ENCODE results near the gene MED17. TPM values are rescaled to one million over a fixed set of nuclear protein-coding genes. Genes with fewer than 3 reads are reported as not detected.

Gene MED17
- total and polyA plus RNA-seq, 10 of the 15 experiments (the other 5 are each of a cell fraction or from before 2014, with no cell fraction given) = 7.3 to 38.7 (median 28.3) TPM

DNA sequence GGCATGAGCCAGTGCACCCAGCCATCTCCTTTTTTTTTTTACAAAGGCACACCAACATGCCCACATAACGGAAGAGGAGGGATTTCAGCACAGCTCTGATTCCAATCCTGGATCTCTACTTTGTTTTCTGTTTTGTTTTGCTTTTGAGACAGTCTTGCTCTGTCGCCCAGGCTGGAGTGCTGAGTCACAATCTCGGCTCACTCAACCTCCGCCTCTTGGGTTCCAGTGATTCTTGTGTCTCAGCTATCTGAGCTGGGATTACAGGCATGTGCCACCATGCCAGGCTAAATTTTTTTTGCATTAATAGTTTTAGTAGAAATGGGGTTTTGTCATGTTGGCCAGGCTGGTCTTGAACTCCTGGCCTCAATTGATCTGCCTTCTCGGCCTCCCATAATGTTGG lies 38.3 kb downstream of the MED17 start:
- Histone ChIP-seq H3K27ac (ENCODE audit: control insufficient read depth, insufficient read depth) (no peak overlapping the region), H4K20me1 (ENCODE audit: control insufficient read depth, insufficient read depth) (no peaks in the 10 kb centered on the region), H3K9me3 (replicated peaks; ENCODE audit: control insufficient read depth, insufficient read depth, low read length) (no peaks in the 10 kb centered on the region), H3K4me3 (no peak overlapping the region), H3K27me3 (replicated peaks in 1 of 2; ENCODE audit: control insufficient read depth in 2 of 2, insufficient read depth in 2 of 2, low read length in 1 of 2) (no peaks in the 10 kb centered on the region), H3K36me3 (ENCODE audit: control insufficient read depth in 2 of 2, insufficient read depth in 2 of 2, low read length in 1 of 2) (no peaks in the 10 kb centered on the region), H3K79me2 (ENCODE audit: control insufficient read depth, insufficient read depth, low read length) (no peaks in the 10 kb centered on the region), H3K4me2 (ENCODE audit: control insufficient read depth, insufficient read depth) (no peak overlapping the region), H3K4me1 (ENCODE audit: control insufficient read depth, insufficient read depth, low read length) (no peaks in the 10 kb centered on the region), H2AFZ (ENCODE audit: control insufficient read depth, low read depth, low read length) (no peak overlapping the region), H3K9ac (ENCODE audit: control insufficient read depth, insufficient read depth, low read length) (no peak overlapping the region)
- BruUV-seq (replicated peaks) = no TSS peak
- ChIA-PET RAD21 (ENCODE audit: unreplicated experiment) (no interaction called here), CTCF (interaction anchor here (0.6 kb wide), 1 partner anchor 28 kb away, joined by 3 read pairs; no protein-coding TSS in a partner anchor), SMC1A (ENCODE audit: uncharacterized antibody, unreplicated experiment) (no interaction called here), POLR2A (no interaction called here)
- FAIRE-seq (no peak), DNase-seq (ENCODE audit: low read depth, low spot score) (no peak), ATAC-seq (no peak)
- in situ Hi-C loops (cut with MboI) (no loop called here), intact Hi-C loops (cut with micrococcal nuclease; ENCODE audit: unreplicated experiment) (no loop called here)
- 79% methylated on average over 5 of the region's 5 CpGs for WGBS (ENCODE audit: insufficient coverage, insufficient replicate concordance, low lambda C conversion rate, missing lambda C conversion rate)
- TF ChIP-seq NFYB (IDR thresholded peaks at IDR 0.05; ENCODE audit: insufficient read depth, low read depth, low read length) = no peak
- TF ChIP-seq RFX5 (IDR thresholded peaks at IDR 0.05; ENCODE audit: low read depth, low read length) = no peak
- TF ChIP-seq, protein P1, sequence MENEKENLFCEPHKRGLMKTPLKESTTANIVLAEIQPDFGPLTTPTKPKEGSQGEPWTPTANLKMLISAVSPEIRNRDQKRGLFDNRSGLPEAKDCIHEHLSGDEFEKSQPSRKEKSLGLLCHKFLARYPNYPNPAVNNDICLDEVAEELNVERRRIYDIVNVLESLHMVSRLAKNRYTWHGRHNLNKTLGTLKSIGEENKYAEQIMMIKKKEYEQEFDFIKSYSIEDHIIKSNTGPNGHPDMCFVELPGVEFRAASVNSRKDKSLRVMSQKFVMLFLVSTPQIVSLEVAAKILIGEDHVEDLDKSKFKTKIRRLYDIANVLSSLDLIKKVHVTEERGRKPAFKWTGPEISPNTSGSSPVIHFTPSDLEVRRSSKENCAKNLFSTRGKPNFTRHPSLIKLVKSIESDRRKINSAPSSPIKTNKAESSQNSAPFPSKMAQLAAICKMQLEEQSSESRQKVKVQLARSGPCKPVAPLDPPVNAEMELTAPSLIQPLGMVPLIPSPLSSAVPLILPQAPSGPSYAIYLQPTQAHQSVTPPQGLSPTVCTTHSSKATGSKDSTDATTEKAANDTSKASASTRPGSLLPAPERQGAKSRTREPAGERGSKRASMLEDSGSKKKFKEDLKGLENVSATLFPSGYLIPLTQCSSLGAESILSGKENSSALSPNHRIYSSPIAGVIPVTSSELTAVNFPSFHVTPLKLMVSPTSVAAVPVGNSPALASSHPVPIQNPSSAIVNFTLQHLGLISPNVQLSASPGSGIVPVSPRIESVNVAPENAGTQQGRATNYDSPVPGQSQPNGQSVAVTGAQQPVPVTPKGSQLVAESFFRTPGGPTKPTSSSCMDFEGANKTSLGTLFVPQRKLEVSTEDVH (IDR thresholded peaks at IDR 0.05; ENCODE audit: low read depth, partially characterized antibody) = no peak
- no peak for TF ChIP-seq ZNF384 (IDR thresholded peaks at IDR 0.05; ENCODE audit: borderline replicate concordance, low read depth, low read length)
- TF ChIP-seq RAD21 (IDR thresholded peaks at IDR 0.05; ENCODE audit: insufficient read depth, low read depth, low read length) = no peak
- TF ChIP-seq HCFC1 (IDR thresholded peaks at IDR 0.05; ENCODE audit: low read length) = no peak
- TF ChIP-seq ETV6 (conservative IDR thresholded peaks at IDR 0.05 in 1 of 2, IDR thresholded peaks at IDR 0.05 in 1 of 2; ENCODE audit: borderline replicate concordance in 1 of 2, low read depth in 1 of 2) = no peak
- no peak for TF ChIP-seq WRNIP1 (IDR thresholded peaks at IDR 0.05; ENCODE audit: borderline replicate concordance, low read depth, low read length)
- TF ChIP-seq SUZ12 (IDR thresholded peaks at IDR 0.05; ENCODE audit: unreplicated experiment) = no peak
- no peak for TF ChIP-seq JUND (IDR thresholded peaks at IDR 0.05; ENCODE audit: low read depth, low read length)
- TF ChIP-seq PML (IDR thresholded peaks at IDR 0.05; ENCODE audit: low read length) = no peak
- TF ChIP-seq MTA2 (IDR thresholded peaks at IDR 0.05; ENCODE audit: low read depth) = no peak
- TF ChIP-seq MEF2B (IDR thresholded peaks at IDR 0.05; ENCODE audit: partially characterized antibody, poor library complexity, severe bottlenecking) = no peak

Measured in GM12878 (cell line).